Measurements from ENCODE around the gene TOP3A. TPM values are rescaled to one million over a fixed set of nuclear protein-coding genes. Genes with fewer than 3 reads are reported as not detected.

Gene TOP3A
- total RNA-seq, 4 donors from 2014 or later: 22.9 to 47.2 (median 27.5) TPM

DNA sequence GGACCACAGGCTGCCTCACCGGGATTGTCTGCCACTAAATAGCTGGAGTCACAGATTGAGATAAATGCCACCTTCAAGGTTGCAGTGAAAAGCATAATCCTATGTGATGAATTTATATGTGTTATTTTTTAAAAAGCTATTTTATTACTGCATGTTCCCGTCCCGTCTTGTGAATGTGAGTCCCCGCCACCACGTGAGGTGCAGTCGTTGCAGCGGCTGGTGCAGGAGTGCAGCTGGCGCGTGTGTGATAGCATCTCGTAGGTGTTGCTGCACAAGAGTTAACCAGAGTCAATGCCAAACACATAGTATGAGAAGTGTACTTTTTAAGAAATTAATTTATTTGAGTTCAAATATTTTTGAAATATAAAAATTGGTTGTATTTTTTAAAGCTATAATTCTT lies 12.8 kb upstream of the TOP3A start:
- TF ChIP-seq EP300 (IDR thresholded peaks at IDR 0.05): no peak
- TF ChIP-seq POLR2A (IDR thresholded peaks at IDR 0.05): no peak
- TF ChIP-seq, protein P1, sequence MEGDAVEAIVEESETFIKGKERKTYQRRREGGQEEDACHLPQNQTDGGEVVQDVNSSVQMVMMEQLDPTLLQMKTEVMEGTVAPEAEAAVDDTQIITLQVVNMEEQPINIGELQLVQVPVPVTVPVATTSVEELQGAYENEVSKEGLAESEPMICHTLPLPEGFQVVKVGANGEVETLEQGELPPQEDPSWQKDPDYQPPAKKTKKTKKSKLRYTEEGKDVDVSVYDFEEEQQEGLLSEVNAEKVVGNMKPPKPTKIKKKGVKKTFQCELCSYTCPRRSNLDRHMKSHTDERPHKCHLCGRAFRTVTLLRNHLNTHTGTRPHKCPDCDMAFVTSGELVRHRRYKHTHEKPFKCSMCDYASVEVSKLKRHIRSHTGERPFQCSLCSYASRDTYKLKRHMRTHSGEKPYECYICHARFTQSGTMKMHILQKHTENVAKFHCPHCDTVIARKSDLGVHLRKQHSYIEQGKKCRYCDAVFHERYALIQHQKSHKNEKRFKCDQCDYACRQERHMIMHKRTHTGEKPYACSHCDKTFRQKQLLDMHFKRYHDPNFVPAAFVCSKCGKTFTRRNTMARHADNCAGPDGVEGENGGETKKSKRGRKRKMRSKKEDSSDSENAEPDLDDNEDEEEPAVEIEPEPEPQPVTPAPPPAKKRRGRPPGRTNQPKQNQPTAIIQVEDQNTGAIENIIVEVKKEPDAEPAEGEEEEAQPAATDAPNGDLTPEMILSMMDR (IDR thresholded peaks at IDR 0.05): no peak
- TF ChIP-seq POLR2AphosphoS5 (IDR thresholded peaks at IDR 0.05): no peak
- H3K27ac ChIP-seq: no peak overlapping the region
- no peak overlapping the region for H3K4me3 ChIP-seq
- H3K36me3 ChIP-seq: peaks cover 99% of the 10 kb centered on the region
- DNase-seq (ENCODE audit: low spot score in 2 of 2): no peak
- no peaks in the 10 kb centered on the region for H3K27me3 ChIP-seq
- H3K9me3 ChIP-seq: no peaks in the 10 kb centered on the region
- 91% methylated on average over 10 of the region's 10 CpGs for WGBS
- no peaks in the 10 kb centered on the region for H3K4me1 ChIP-seq

DNA sequence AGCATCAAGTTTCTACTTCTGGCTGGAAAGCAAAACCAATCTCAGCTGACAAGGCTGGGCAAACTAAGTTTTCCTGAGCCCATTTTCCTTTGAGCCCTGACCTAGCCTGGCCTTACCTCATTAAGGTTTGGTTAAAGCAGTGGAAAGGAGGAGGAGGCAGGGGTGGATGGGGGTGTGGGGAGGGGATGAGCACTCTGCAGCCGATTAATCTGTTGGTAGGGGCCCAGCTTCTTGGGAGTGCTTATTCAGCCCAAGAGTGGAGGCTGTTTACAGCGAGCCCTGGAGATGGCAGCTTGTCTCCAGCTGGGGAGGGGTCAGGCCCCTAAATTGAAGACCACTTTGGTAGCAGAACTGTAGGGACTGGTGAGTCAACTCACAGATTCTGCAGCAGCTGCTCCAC lies 12.3 kb upstream of the TOP3A start:
- H3K9me3 ChIP-seq: no peaks in the 10 kb centered on the region
- no peak overlapping the region for H3K4me3 ChIP-seq
- WGBS: 63% methylated on average over 2 of the region's 2 CpGs
- H3K4me1 ChIP-seq: no peaks in the 10 kb centered on the region
- TF ChIP-seq POLR2AphosphoS5 (IDR thresholded peaks at IDR 0.05) (no peak), POLR2A (IDR thresholded peaks at IDR 0.05) (no peak)
- TF ChIP-seq, protein P1 (IDR thresholded peaks at IDR 0.05): no peak
- H3K36me3 ChIP-seq: peaks cover 98% of the 10 kb centered on the region
- no peak for DNase-seq (ENCODE audit: low spot score in 2 of 2)
- H3K27me3 ChIP-seq: no peaks in the 10 kb centered on the region
- H3K27ac ChIP-seq: no peak overlapping the region

DNA sequence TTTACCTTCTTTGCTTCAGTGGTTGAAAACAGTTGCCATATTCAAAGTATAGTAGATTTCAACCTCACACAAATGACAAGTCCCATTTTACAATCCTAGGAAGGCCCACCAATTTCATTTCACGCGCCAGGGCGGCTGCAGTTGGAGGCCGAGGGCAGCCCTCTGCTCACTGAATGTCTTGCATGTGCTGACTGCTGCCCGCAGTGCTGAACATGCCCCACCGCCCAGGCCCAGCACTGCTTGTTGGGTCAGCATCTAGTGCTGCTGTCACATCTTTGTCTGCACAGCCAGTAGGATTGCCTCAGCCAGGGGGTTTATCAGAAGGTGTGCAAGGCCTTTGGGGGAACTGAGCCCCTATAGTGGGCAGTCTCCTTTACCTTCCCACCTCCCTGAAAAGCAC lies 11.8 kb upstream of the TOP3A start:
- Histone ChIP-seq H3K4me3 (no peak overlapping the region), H3K36me3 (peaks cover 93% of the 10 kb centered on the region), H3K4me1 (no peaks in the 10 kb centered on the region), H3K9me3 (no peaks in the 10 kb centered on the region), H3K27me3 (no peaks in the 10 kb centered on the region), H3K27ac (no peak overlapping the region)
- TF ChIP-seq, protein P1 (IDR thresholded peaks at IDR 0.05): no peak
- no peak for TF ChIP-seq POLR2AphosphoS5 (IDR thresholded peaks at IDR 0.05)
- TF ChIP-seq EP300 (IDR thresholded peaks at IDR 0.05): no peak
- no peak for TF ChIP-seq POLR2A (IDR thresholded peaks at IDR 0.05)
- DNase-seq (ENCODE audit: low spot score in 2 of 2): no peak
- 91% methylated on average over 6 of the region's 6 CpGs for WGBS

DNA sequence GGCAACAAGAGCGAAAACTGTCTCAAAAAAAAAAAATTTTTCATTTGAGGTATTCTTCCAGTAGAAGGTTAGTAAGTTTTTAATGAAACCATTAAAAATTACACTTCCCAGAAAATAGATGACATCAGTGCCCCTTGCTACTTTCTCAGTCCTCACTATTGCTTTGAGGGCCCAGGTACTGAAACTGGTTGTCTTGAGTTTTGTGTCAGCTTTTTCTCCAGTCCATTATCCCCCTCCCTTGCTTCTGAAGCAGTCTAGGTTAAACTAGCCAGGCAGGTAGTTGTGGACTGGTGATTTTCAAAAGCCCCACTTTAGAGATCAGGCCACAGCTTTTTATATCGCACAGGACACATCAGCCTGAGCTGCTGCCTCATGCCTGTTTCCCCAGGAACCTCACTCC lies 11.2 kb upstream of the TOP3A start:
- WGBS: 97% methylated on average over 2 of the region's 2 CpGs
- no peak for DNase-seq (ENCODE audit: low spot score in 2 of 2)
- Histone ChIP-seq H3K36me3 (peaks cover 88% of the 10 kb centered on the region), H3K9me3 (no peaks in the 10 kb centered on the region), H3K4me3 (no peak overlapping the region), H3K27ac (no peak overlapping the region), H3K27me3 (no peaks in the 10 kb centered on the region), H3K4me1 (peaks cover 1% of the 10 kb centered on the region)
- no peak for TF ChIP-seq POLR2A (IDR thresholded peaks at IDR 0.05)
- TF ChIP-seq, protein P1 (IDR thresholded peaks at IDR 0.05): no peak
- no peak for TF ChIP-seq EP300 (IDR thresholded peaks at IDR 0.05)
- TF ChIP-seq POLR2AphosphoS5 (IDR thresholded peaks at IDR 0.05): no peak

DNA sequence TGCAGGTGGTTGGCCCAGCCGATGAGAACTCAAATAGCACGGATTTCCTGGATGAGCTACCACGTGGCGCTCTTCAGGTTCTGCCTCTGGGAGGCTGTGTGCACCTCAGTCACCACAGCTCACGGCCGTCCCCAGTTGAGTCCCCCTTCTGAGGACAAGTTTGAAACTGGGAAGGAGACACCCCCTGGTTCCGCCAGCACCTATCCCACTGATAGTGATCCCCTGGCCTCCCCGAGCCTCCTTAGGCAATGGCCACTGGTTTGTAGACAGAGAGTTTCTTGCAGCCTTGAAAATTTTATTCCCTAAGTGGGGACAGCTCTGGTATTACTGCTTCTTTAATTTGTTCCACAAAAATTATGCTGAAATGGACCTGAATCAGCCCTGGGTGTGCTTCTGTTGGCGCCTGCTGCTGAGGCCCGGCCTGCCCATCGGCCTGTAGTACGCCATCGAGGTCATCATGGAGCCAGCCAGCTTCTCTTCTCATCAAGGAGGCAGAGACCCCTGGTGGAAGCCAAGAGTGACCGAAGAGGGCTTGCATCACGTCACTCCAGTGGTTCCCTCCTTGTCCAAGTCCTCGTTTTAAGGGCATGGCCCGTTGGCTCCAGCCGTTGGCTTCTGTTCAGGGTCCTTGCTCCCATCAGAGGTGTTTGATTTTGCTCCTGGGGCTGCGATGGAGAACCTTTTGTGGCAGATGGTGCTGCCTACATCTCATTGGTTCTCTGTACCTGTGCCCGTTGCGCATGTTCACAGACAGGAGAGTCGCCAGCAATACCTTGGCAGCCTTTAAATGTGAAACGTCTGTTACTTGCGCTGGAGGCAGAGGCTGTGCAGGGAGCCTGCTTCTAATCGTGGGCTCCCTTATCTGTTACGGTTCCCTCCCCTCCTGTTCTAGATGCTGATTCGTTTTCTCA lies 9.6 kb upstream of the TOP3A start:
- Histone ChIP-seq H3K4me3 (no peak overlapping the region), H3K36me3 (peaks cover 78% of the 10 kb centered on the region), H3K9me3 (no peaks in the 10 kb centered on the region), H3K4me1 (peaks cover 18% of the 10 kb centered on the region), H3K27ac (no peak overlapping the region), H3K27me3 (no peaks in the 10 kb centered on the region)
- 91% methylated on average over 20 of the region's 27 CpGs for WGBS
- DNase-seq (ENCODE audit: low spot score in 2 of 2): no peak
- TF ChIP-seq EP300 (IDR thresholded peaks at IDR 0.05): no peak
- TF ChIP-seq POLR2A (IDR thresholded peaks at IDR 0.05): no peak
- TF ChIP-seq POLR2AphosphoS5 (IDR thresholded peaks at IDR 0.05): no peak
- TF ChIP-seq, protein P1 (IDR thresholded peaks at IDR 0.05): no peak
